NCI-H146 treated with DMSO at 0.1 percent for 48 hours (cell line): ENCODE data around the gene CLCN7.
"Not testable (repeated sequence)": the region's sequence is repeated elsewhere in the genome, so short reads cannot be mapped to it uniquely, and the experiment has no call there.

Experiments
- DNase-seq: peaks from one replicate; lab custom pipeline; 2025; ENCODE audit not compliant: unreplicated experiment; lab: John Stamatoyannopoulos, UW

Gene CLCN7

GRCh38 chr16:1487395-1488053 lies 12.7 kb upstream of the CLCN7 start:
- DNase-seq: no peak

DNA sequence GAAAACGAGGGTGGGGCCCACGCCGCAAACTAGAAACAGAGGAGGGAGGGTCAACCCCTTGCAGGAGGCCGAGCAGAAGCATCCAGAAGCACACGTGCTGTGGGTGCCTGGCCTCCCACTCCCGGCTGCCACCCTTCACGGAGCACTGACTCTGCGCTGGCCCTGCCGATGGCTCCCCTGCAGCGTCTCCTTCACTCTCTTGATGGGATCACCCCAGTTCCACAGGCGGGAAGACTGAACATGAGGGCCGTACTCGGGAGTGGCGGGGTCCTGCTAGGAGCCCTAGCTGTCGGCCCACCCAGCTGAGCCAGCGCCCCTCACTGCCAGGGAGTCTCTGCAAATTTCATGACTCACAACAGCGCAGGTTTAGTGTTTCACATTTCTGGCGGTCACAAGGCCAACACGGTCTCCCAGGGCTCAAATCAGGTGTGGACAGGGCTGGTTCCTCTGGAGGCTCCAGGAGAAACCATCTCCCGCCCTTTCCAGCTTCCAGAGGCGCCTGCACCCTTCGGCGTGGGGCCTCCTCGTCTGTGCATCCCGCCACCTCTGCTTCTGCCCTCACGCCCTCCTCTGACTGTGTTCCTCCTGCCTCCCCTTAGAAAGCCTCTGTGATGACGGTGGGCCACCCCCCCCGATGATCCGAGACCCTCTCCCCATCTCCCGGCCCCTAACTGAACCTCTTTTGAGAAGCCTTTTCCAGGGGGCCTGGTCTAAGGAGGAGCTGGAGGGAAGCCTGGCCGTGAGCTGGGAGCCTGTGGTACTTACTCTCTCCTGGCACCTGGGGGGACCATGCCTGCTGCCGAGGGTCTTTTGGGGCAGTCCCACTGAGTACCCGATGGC lies 11.9 kb upstream of the CLCN7 start:
- DNase-seq: no peak

- no peak for DNase-seq
Measured at GRCh38 chr16:1485847-1486496, 11.1 kb upstream of the CLCN7 start.

- no peak for DNase-seq
Measured at GRCh38 chr16:1481906-1482835, 7.3 kb upstream of the CLCN7 start.

DNA sequence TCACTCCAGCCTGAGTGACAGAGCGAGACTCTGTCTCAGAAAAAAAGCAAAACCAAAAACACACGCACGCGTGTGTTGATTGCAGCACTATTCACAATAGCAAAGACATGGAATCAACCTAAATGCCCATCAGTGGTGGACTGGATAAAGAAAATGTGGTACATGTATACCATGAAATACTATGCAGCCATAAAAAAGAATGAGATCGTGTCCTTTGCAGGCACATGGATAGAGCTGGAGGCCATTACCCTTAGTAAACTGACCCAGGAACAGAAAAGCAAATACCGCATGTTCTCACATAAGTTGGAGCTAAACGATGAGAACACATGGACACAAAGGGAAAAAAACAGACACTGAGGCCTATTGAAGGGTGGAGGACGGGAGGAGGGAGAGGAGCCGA lies 4.1 kb upstream of the CLCN7 start:
- not testable (repeated sequence) for DNase-seq

- no peak for DNase-seq
Measured at GRCh38 chr16:1477033-1477432, 2.2 kb upstream of the CLCN7 start.

DNA sequence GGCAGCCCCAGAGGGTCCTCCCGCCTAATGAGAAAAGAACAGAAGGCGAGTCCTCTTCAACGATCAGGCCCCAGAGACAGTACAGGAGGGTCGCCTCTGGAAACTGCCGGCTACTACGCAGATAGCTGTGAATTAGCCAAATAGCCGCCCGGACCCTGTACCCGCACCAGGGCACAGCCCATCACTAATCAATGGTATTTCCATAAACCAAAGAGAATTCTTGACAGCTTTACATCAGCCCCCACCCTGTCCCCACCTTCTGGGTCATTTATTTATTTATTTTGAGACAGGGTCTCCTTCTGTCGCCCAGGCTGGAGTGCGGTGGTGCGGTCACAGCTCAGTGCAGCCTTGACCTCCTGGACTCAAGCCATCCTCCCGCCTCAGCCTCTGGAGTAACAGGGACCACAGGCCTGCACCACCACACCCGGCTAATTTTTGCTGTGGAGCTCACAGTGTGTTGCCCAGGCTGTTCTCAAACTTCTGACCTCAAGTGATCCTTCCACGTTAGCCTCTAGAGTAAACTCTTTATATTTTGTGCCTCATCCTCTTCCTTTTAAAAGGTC lies 805 bp upstream of the CLCN7 start:
- no peak for DNase-seq

- DNase-seq: no peak
Measured at GRCh38 chr16:1474082-1474795, 589 bp downstream of the CLCN7 start.

- no peak for DNase-seq
Measured at GRCh38 chr16:1472974-1473373, 1.9 kb downstream of the CLCN7 start.

DNA sequence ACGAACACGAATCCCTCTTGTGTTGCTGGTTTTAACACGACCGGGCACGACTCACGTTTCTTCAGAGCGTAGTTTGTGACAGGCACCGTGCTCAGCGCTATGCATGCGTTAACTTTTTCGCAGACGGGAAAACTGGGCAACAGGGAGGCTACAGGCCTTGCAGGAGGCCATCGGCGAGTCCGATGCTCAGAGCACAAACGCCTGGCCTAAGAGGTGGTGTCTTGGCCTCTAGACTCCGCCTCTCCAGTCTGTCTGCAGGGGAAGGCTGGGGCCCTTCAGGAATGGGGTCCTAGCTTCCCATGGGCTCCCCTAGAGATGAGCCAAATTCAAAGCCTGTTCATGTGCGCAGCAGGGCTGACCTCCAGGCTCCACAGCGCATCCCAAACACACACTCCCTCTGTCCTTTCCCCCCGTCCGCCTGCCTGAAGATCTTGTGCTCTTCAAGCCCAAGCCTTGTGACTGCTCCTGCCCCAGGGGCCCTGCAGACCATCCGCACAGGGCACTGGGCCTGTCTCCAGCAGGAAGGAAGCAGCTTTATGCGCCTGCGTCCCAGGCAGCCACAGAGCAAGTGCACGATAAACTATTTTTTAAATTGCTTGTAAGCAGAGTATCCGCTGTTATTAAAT lies 3.1 kb downstream of the CLCN7 start:
- no peak for DNase-seq

GRCh38 chr16:1470481-1471251 lies 4.2 kb downstream of the CLCN7 start:
- no peak for DNase-seq

DNA sequence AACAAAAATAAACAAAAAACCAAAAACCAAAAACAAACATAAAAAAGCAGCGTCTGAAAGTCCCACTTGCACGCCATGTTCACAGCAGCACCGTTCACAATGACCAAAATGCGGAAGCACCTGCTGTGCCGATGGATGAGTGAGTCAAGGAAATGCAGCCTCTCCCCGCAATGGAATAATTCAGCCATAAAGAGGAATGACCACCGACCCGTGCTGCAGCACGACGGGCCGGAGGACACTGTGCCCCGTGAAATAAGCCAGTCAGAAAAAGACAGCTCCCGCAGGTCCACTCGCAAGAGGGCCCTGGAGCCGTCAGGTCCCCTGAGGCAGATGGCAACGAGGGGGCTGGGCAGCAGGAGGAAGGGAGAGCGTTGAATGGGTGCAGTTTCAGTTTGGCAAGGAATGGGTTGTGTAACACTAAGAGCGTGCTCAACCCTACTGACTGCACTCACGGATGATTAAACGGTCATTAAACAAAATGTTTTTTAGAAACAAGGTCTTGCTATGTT lies 5.1 kb downstream of the CLCN7 start:
- DNase-seq: no peak

GRCh38 chr16:1469141-1469540 lies 5.7 kb downstream of the CLCN7 start:
- not testable (repeated sequence) for DNase-seq

DNA sequence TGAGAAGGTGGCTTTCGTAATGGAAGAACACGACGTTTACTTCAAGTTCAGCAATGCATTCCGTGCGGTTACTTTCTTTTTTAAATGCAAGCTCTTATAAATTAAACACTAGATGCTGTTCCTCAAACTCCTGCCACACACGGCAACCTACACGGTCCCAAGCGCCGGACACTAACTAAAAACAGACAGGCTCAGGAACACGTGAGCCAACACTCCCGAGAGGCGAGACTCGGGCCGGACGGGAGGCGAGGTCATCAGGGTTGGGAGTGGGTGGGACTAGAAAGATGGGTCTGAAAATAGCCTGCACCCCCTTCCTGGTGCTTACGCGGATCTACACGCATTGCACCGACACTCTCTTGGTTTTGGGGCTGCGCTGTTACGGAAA lies 6.4 kb downstream of the CLCN7 start:
- no peak for DNase-seq

- DNase-seq: no peak
Measured at GRCh38 chr16:1466968-1467521, 7.8 kb downstream of the CLCN7 start.

DNA sequence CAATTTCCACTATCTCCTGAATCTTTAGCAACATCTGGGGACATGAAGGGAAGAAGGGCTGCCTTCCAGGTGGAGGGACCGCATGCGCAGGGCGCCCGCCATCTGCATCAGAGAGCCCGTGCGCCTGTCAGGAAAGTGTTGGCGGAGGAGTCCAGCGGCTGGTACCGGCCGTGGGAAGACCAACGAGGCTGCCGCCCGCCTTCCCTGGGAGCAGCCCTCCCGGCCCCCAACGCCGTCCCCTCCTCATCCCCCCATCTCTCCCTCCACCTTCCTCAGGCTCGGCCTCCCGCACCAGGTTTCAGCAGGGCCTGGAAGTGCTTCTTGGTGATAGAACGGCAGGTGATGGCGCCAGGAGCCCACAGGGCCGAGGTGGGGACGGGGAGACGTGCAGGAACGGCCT lies 8.8 kb downstream of the CLCN7 start:
- DNase-seq: no peak

GRCh38 chr16:1465567-1465915 lies 9.3 kb downstream of the CLCN7 start:
- no peak for DNase-seq

DNA sequence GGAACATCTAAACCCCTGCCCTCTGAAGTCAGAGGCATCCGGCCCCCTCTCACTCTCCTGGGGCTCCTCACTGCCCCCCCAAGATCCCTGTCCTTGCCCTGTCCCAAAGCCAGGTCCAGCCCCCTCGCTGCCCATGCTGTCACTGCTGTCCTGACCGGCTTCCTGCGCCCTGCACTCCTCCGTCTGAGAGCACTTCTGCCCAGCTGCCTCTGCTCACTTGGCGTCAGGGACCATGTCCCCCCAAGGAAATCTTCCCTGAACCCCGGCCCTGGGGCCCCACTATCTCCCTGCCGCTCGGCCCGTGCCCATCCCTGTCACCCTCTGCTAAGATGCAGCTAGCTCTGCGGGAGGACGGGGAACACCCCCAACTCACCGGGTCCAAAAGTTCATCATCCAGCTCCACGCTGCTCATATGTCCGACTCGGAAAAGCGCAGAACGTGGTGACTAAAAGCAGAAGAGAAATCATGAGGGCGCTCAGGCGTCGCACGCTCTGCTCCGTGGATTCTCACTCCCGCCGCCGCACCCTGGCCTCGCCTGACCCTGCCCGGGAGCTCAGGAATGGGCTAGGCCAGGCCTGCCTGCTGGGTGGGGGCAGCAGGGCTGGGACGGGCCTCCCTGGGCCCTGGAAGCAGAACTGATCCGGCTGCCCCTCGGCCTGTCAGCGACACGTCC lies 9.8 kb downstream of the CLCN7 start:
- DNase-seq: no peak
